Aorta (tissue), 5 donors: ENCODE results near the gene PSMD3. TPM values are rescaled to one million over a fixed set of nuclear protein-coding genes. Genes with fewer than 3 reads are reported as not detected.

Source experiments
- ATAC-seq: fragments of 200-7000 bp; cut with Tn5 transposase; one replicate; pipeline ENCODE4 v1.9.1; 2022; ENCODE audit warnings: moderate library complexity; ENCODE audit not compliant: low FRiP score
- DNase-seq, 2 donors: peaks; one replicate each; pipeline ENCODE4 v3.0.0-alpha.2; 2020
- H3K27ac ChIP-seq, 2 donors: one replicate each; pipeline ENCODE4 v1.5.1; 2013; ENCODE audit warnings: low read length in 2 of 2, mild to moderate bottlenecking in 2 of 2, moderate library complexity in 2 of 2, control low read depth in 1 of 2, inconsistent platforms in 1 of 2, low read depth in 1 of 2
- H3K27me3 ChIP-seq, 2 donors: one replicate each; pipeline ENCODE4 v1.6.1; 2013; ENCODE audit warnings: control low read depth in 1 of 2, low read length in 1 of 2, mild to moderate bottlenecking in 1 of 2, moderate library complexity in 1 of 2; ENCODE audit not compliant: insufficient read depth in 2 of 2, control insufficient read depth in 1 of 2
- H3K36me3 ChIP-seq, 2 donors: one replicate each; pipeline ENCODE4 v1.6.1; 2013; ENCODE audit warnings: control low read depth in 1 of 2, low read length in 1 of 2, mild to moderate bottlenecking in 1 of 2; ENCODE audit not compliant: insufficient read depth in 2 of 2, control insufficient read depth in 1 of 2
- H3K4me1 ChIP-seq, 2 donors: one replicate each; pipeline ENCODE4 v1.6.1; 2013; ENCODE audit warnings: low read length in 2 of 2, control low read depth in 1 of 2, mild to moderate bottlenecking in 1 of 2, moderate library complexity in 1 of 2; ENCODE audit not compliant: insufficient read depth in 2 of 2, control insufficient read depth in 1 of 2
- H3K4me3 ChIP-seq, 2 donors: one replicate each; pipeline ENCODE4 v1.5.1; 2013; ENCODE audit warnings: low read length in 2 of 2, control low read depth in 1 of 2, mild to moderate bottlenecking in 1 of 2
- H3K9me3 ChIP-seq: one replicate; pipeline ENCODE4 v1.6.1; 2013; ENCODE audit warnings: mild to moderate bottlenecking, low read length; ENCODE audit not compliant: control insufficient read depth
- WGBS, 2 donors: extraction: QIAGEN DNeasy Blood & Tissue Kit; methylation state at CpG; one replicate each; pipeline ENCODE4 v1.1.7; 2013; 5-methylcytosine and 5-hydroxymethylcytosine counted together
- intact Hi-C, 2 donors: fragments of 100-400 bp; cut with DNase I; formaldehyde crosslinking; loops; one replicate each; pipeline versions ENCODE4 v1.14.2 to v1.15.0; 2022
- microRNA-seq, 2 donors: library from miRNA; unstranded; fragments of <30 nt; microRNA quantifications; one replicate each; pipeline ENCODE4 v1.2.0, GENCODE V29; 2020
- polyA plus RNA-seq, 2 donors: library from polyadenylated mRNA; stranded (reverse); fragments of 200-250 nt; gene quantifications; one replicate each; pipeline ENCODE4 v1.2.3, GENCODE V29; 2013
- total RNA-seq, 2 donors: library from RNA; stranded (reverse); fragmentation: NEBNext Ultra II Directional; extraction: Animal tissue kit (Norgen Biotek cat#: 25700); gene quantifications; one replicate each; pipeline ENCODE4 v1.2.1, GENCODE V29; 2021
- donor health status: healthy with polysubstance abuse.
- donor health status: Bipolar disorder and iron deficiency.
- donor health status: DM: no; HTN: no; CAD: no.
- donor health status: DM: no; HTN: no; CAD: no.
- donor health status: DM: yes; HTN: yes; CAD: no.

PSMD3 gene
- total and polyA plus RNA-seq, 4 donors: 27.0 to 60.9 (median 59.9) TPM

DNA sequence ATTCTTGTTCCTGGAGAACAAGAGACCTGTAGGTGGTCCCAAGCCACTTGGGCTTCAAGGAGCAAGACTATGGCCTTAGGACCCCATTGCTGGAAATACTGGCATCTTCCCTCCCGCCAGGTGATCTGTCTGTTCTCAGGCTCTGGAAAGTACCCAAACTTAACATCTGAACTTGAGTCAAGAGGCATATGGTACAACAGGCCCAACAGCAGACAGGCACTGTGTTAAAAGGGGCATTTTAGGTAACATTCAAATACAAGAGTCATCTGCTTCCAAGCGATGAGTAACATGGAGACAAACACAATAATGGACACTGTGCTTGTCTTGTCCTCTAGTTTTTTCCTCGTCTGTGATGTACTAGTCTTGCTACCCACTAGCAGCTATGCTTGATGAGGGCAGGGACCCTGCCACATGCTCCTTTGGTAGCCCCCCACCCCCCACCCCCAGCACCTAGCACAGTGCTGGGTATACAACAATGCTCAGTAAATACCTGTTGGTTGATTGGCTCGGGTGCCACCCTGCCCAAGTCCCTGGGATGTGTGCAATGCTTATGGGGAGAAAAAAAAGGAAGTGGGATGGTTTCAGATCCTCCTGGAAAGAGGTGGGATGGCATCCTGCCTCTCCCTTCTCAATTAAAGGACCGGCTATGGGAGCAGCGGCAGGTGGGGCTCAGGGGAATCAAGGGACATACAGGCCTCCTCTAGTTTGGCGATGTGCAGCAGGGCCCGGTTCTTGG lies 54.0 kb downstream of the PSMD3 start:
- ATAC-seq: no peak
- H3K4me3 ChIP-seq: no peak overlapping the region
- no peaks in the 10 kb centered on the region for H3K27me3 ChIP-seq
- no peak overlapping the region for H3K27ac ChIP-seq
- no peaks in the 10 kb centered on the region for H3K9me3 ChIP-seq
- H3K36me3 ChIP-seq: peaks cover 0 to 11% of the 10 kb centered on the region in 2 donors
- WGBS, 2 donors: 71 to 76% methylated on average over 8 of the region's 8 CpGs
- peak in 1 of 2 donors; percentile 20 for DNase-seq
- intact Hi-C loops: loop anchor here in 1 of 2 donors (5.0 kb wide), 1 partner anchor 53 kb away; no protein-coding TSS in a partner anchor
- no peaks in the 10 kb centered on the region for H3K4me1 ChIP-seq

GRCh38 chr17:40035162-40035559 lies 54.6 kb downstream of the PSMD3 start:
- H3K4me3 ChIP-seq: no peak overlapping the region
- H3K4me1 ChIP-seq: no peaks in the 10 kb centered on the region
- intact Hi-C loops: no loop called here
- peaks cover 0 to 10% of the 10 kb centered on the region in 2 donors for H3K36me3 ChIP-seq
- ATAC-seq (no peak), DNase-seq (peak in 1 of 2 donors; percentile 35)
- WGBS, 2 donors: 27 to 36% methylated on average over 12 of the region's 12 CpGs
- H3K27ac ChIP-seq: no peak overlapping the region
- H3K27me3 ChIP-seq: no peaks in the 10 kb centered on the region
- H3K9me3 ChIP-seq: no peaks in the 10 kb centered on the region

DNA sequence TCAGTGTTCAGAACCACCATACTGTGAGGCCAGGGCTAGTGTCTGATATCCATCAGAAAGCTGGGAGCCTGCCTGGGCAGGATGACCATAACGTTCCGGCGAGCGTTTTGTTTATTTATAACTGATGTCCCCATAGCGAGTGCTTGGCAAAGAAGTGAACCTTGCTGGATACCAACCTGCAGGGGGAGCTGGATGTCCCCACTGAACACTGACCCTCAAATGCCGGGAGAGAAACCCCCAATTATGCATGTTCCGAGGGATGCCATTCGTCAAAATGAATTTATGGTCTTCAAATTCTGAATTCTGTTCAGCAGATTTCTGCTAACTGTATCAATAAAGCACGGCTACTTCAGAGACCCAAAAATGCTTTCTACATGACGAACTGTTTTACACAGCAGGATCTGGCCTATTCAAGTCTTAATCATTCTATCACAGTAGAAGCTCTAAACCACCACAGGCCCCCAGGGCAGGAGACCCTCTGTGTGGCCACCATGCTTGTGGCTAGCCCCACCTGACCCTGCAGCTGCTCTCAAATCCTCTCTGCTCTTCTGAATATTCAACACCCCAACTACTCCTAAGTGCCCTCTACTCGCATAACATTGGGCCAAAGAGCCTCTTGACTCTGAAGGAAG lies 58.4 kb downstream of the PSMD3 start:
- Histone ChIP-seq H3K36me3 (peaks cover 0 to 3% of the 10 kb centered on the region in 2 donors), H3K9me3 (no peaks in the 10 kb centered on the region), H3K27me3 (no peaks in the 10 kb centered on the region), H3K4me3 (no peak overlapping the region), H3K4me1 (no peaks in the 10 kb centered on the region), H3K27ac (peak overlapping the region in 1 of 2 donors; percentile 85)
- intact Hi-C loops: no loop called here
- 13 to 15% methylated on average over 11 of the region's 11 CpGs for WGBS, 2 donors
- ATAC-seq (peak; percentile 91), DNase-seq (peak; percentile 80 to 85)

- intact Hi-C loops: no loop called here
- Histone ChIP-seq H3K36me3 (no peaks in the 10 kb centered on the region), H3K4me3 (no peak overlapping the region), H3K27me3 (no peaks in the 10 kb centered on the region), H3K9me3 (no peaks in the 10 kb centered on the region), H3K4me1 (no peaks in the 10 kb centered on the region), H3K27ac (no peak overlapping the region)
- DNase-seq (no peak), ATAC-seq (no peak)
- WGBS, 2 donors: 90 to 93% methylated on average over 2 of the region's 2 CpGs
Observed at GRCh38 chr17:40041196-40041595, 60.6 kb downstream of the PSMD3 start.

Small RNA genes within 50 kb of the gene (microRNA-seq; reads per million reads assigned to microRNA genes)
- 0 to 1.2 reads per million in 2 donors for gene MIR6884

Other genes starting within 250 kb of the PSMD3 start
- gene GRB7, start 242.9 kb upstream of the PSMD3 start, total RNA-seq: 1 to 10 TPM in 1 of 2 donors, under 1 TPM in 1; 0.42 to 1.6 TPM
- under 1 TPM; 0.23 to 0.75 TPM for gene GRB7, start 242.9 kb upstream of the PSMD3 start, polyA plus RNA-seq
- gene IKZF3, start 116.5 kb upstream of the PSMD3 start, total RNA-seq: 1 to 10 TPM; 1.7 to 2.8 TPM
- gene IKZF3, start 116.5 kb upstream of the PSMD3 start, polyA plus RNA-seq: under 1 TPM; 0.03 to 0.75 TPM
- gene ZPBP2, start 112.6 kb upstream of the PSMD3 start, total RNA-seq: not detected
- not detected for gene ZPBP2, start 112.6 kb upstream of the PSMD3 start, polyA plus RNA-seq
- gene GSDMB, start 62.2 kb upstream of the PSMD3 start, total RNA-seq: 10 to 100 TPM in 1 of 2 donors, 1 to 10 TPM in 1; 9.7 to 14.5 TPM
- gene GSDMB, start 62.2 kb upstream of the PSMD3 start, polyA plus RNA-seq: 10 to 100 TPM; 16.7 to 30.1 TPM
- 10 to 100 TPM; 44.2 to 45.0 TPM for gene ORMDL3, start 53.2 kb upstream of the PSMD3 start, total RNA-seq
- gene ORMDL3, start 53.2 kb upstream of the PSMD3 start, polyA plus RNA-seq: 10 to 100 TPM; 50.4 to 74.0 TPM
- gene LRRC3C, start 53.1 kb upstream of the PSMD3 start, total RNA-seq: not detected
- not detected for gene LRRC3C, start 53.1 kb upstream of the PSMD3 start, polyA plus RNA-seq
- 1 to 10 TPM; 1.2 to 6.2 TPM for gene GSDMA, start 17.8 kb upstream of the PSMD3 start, total RNA-seq
- gene GSDMA, start 17.8 kb upstream of the PSMD3 start, polyA plus RNA-seq: under 1 TPM in 1 of 2 donors, not detected in 1; 0.28 TPM
- gene CSF3, start 34.6 kb downstream of the PSMD3 start, total RNA-seq: 1 to 10 TPM in 1 of 2 donors, under 1 TPM in 1; 0.39 to 5.4 TPM
- 1 to 10 TPM in 1 of 2 donors, not detected in 1; 2.7 TPM for gene CSF3, start 34.6 kb downstream of the PSMD3 start, polyA plus RNA-seq
- gene MED24, start 73.6 kb downstream of the PSMD3 start, total RNA-seq: 10 to 100 TPM; 60.8 to 70.9 TPM
- 10 to 100 TPM; 20.7 to 66.5 TPM for gene MED24, start 73.6 kb downstream of the PSMD3 start, polyA plus RNA-seq
- gene THRA, start 82.2 kb downstream of the PSMD3 start, total RNA-seq: 10 to 100 TPM; 53.7 to 62.3 TPM
- 10 to 100 TPM; 38.9 to 52.1 TPM for gene THRA, start 82.2 kb downstream of the PSMD3 start, polyA plus RNA-seq
- 10 to 100 TPM; 18.4 to 53.6 TPM for gene NR1D1, start 119.8 kb downstream of the PSMD3 start, total RNA-seq
- 10 to 100 TPM in 1 of 2 donors, 1 to 10 TPM in 1; 8.6 to 28.5 TPM for gene NR1D1, start 119.8 kb downstream of the PSMD3 start, polyA plus RNA-seq
- 100 to 1,000 TPM in 1 of 2 donors, 10 to 100 TPM in 1; 81.0 to 100 TPM for gene MSL1, start 141.2 kb downstream of the PSMD3 start, total RNA-seq
- 100 to 1,000 TPM in 1 of 2 donors, 10 to 100 TPM in 1; 21.2 to 171 TPM for gene MSL1, start 141.2 kb downstream of the PSMD3 start, polyA plus RNA-seq
- gene CASC3, start 159.7 kb downstream of the PSMD3 start, total RNA-seq: 100 to 1,000 TPM; 115 to 116 TPM
- 10 to 100 TPM; 68.3 to 94.7 TPM for gene CASC3, start 159.7 kb downstream of the PSMD3 start, polyA plus RNA-seq
- 10 to 100 TPM; 13.9 to 16.6 TPM for gene RAPGEFL1, start 196.7 kb downstream of the PSMD3 start, total RNA-seq
- 1 to 10 TPM; 6.4 to 8.5 TPM for gene RAPGEFL1, start 196.7 kb downstream of the PSMD3 start, polyA plus RNA-seq
- gene WIPF2, start 238.5 kb downstream of the PSMD3 start, total RNA-seq: 10 to 100 TPM; 26.2 to 28.6 TPM
- gene WIPF2, start 238.5 kb downstream of the PSMD3 start, polyA plus RNA-seq: 10 to 100 TPM in 1 of 2 donors, 1 to 10 TPM in 1; 6.3 to 10.5 TPM